Heart left ventricle (tissue), 16 donors: ENCODE measurements around the gene DOCK7. TPM values are rescaled to one million over a fixed set of nuclear protein-coding genes. Genes with fewer than 3 reads are reported as not detected.

Experiments used
- ATAC-seq, 4 donors: fragments of 200-7000 bp; cut with Tn5 transposase; one replicate each; pipeline ENCODE4 v1.9.1; 2020 to 2022; ENCODE audit warnings: moderate library complexity in 4 of 4, mild to moderate bottlenecking in 3 of 4, moderate number of reproducible peaks in 1 of 4
- DNase-seq, 5 donors: peaks; one replicate each; pipeline ENCODE4 v3.0.0-alpha.2; 2020
- H3K27ac ChIP-seq, 12 donors: fragments of 200-600 bp; sonication (generic) in 4 of 12; one replicate each; pipeline versions ENCODE4 v1.5.0 to v1.8.0; 2016 to 2022; ENCODE audit warnings: mild to moderate bottlenecking in 2 of 12
- H3K27me3 ChIP-seq, 9 donors: fragments of 200-600 bp; sonication (generic) in 2 of 9; one replicate each; pipeline versions ENCODE4 v1.5.1 to v1.8.0; 2016 to 2022; ENCODE audit warnings: mild to moderate bottlenecking in 3 of 9
- H3K36me3 ChIP-seq, 9 donors: fragments of 200-600 bp; sonication (generic) in 2 of 9; one replicate each; pipeline versions ENCODE4 v1.5.0 to v1.8.0; 2018 to 2022; ENCODE audit warnings: mild to moderate bottlenecking in 2 of 9
- H3K4me1 ChIP-seq, 12 donors: fragments of 200-600 bp; sonication (generic) in 4 of 12; one replicate each; pipeline versions ENCODE4 v1.5.0 to v1.8.0; 2016 to 2022; ENCODE audit warnings: mild to moderate bottlenecking in 3 of 12
- H3K4me3 ChIP-seq, 12 donors: fragments of 200-600 bp; sonication (generic) in 4 of 12; one replicate each; pipeline versions ENCODE4 v1.5.0 to v1.8.0; 2017 to 2022; ENCODE audit warnings: mild to moderate bottlenecking in 9 of 12, moderate library complexity in 4 of 12
- H3K9me3 ChIP-seq, 12 donors: fragments of 200-600 bp; sonication (generic) in 4 of 12; one replicate each; pipeline versions ENCODE4 v1.5.0 to v1.8.0; 2016 to 2022; ENCODE audit warnings: mild to moderate bottlenecking in 1 of 12
- POLR2A ChIP-seq, 2 donors: fragments of 450-650 bp; IDR thresholded peaks; one replicate each; pipeline ENCODE4 v1.6.1; 2017; ENCODE audit warnings: antibody characterized with exemption in 2 of 2, mild to moderate bottlenecking in 2 of 2, moderate library complexity in 2 of 2
- WGBS, 4 donors: extraction: QIAGEN DNeasy Blood & Tissue Kit in 2 of 4; methylation state at CpG; one replicate each; pipeline versions ENCODE4 v1.1.5 to v1.1.7; 2013 to 2018; 5-methylcytosine and 5-hydroxymethylcytosine counted together
- intact Hi-C, 10 donors: fragments of 100-400 bp; cut with DNase I; formaldehyde crosslinking; loops; one replicate each; pipeline versions ENCODE4 v1.11.1 to v1.14.2; 2022
- polyA plus RNA-seq, 2 donors: library from polyadenylated mRNA; stranded (reverse); fragments of 200-250 nt; gene quantifications; one replicate each; pipeline ENCODE4 v1.2.3, GENCODE V29; 2013
- total RNA-seq, 9 donors: library from RNA; depleted of rRNA in 2 of 9; stranded (reverse); fragments of >200 nt in 2 of 9; fragmentation: NEBNext Ultra II Directional in 3 of 9; extraction: Animal tissue kit (Norgen Biotek cat#: 25700) in 3 of 9; gene quantifications; one replicate each; pipeline versions ENCODE4 v1.1.0 to v1.2.4, GENCODE V29; 2016 to 2023
- TF ChIP-seq, protein P1 (sequence below), 12 donors: fragments of 200-600 bp; sonication (generic) in 4 of 12; IDR thresholded peaks; one replicate each; pipeline versions ENCODE4 v1.5.0 to v1.8.0; 2018 to 2022; ENCODE audit warnings: antibody characterized with exemption in 12 of 12, mild to moderate bottlenecking in 5 of 12
- donor health status: ischemic (EF 13 %, LVEDD 7.1; RV severe dilation, severe dysfunction).
- donor health status: healthy with polysubstance abuse.
- donor health status: DM: no; HTN: yes; CAD: no.
- donor health status: DM: no; HTN: no; CAD: no.
- donor health status: ischemic (EF 25% LVEDD 6.9; RV normal size, moderate dysfunction).
- donor health status: ischemic (EF 25% LVEDD 5.7; RV mildly dilated, moderate dysfunction).
- donor health status: healthy.
- donor health status: DM: yes; HTN: yes; CAD: no.
- donor health status: ischemic (EF 35%, LVEDD 5.7; RV mildly dilated, moderate dysfunction).
- donor health status: nonischemic (EF 11% LVEDD 7.7; RV severe dilation, severe dysfunction).
- donor health status: DM: yes; HTN: yes; CAD: no.
- donor health status: PGD.
- donor health status: ischemic (EF 29% LVEDD 5.4; RV normal size, mild dysfunction).
- donor health status: nonischemic (EF 23%, LVEDD 6.1; RV moderate dilation, normal function).

DOCK7 gene
- total and polyA plus RNA-seq, 11 donors, result 2.9 to 26.7 (median 11.6) TPM

DNA sequence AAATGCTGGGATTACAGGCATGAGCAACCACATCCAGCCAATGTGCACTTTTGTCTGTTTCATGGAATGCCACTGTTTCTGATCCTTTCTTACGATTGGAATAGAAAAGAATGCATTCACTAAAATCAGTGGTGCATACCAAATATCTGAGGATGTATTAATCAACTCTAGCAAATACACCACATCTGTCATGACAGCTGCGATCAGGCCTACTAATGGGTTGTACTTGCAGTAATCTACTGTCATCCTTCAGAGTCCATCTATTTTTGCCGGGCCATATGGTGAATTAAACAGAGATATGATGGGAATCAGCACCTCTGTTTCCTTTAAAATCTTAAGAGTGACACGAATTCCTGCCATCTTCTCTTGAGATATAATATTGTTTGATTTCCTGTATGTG is 259.8 kb downstream of the DOCK7 start:
- TF ChIP-seq, protein P1, sequence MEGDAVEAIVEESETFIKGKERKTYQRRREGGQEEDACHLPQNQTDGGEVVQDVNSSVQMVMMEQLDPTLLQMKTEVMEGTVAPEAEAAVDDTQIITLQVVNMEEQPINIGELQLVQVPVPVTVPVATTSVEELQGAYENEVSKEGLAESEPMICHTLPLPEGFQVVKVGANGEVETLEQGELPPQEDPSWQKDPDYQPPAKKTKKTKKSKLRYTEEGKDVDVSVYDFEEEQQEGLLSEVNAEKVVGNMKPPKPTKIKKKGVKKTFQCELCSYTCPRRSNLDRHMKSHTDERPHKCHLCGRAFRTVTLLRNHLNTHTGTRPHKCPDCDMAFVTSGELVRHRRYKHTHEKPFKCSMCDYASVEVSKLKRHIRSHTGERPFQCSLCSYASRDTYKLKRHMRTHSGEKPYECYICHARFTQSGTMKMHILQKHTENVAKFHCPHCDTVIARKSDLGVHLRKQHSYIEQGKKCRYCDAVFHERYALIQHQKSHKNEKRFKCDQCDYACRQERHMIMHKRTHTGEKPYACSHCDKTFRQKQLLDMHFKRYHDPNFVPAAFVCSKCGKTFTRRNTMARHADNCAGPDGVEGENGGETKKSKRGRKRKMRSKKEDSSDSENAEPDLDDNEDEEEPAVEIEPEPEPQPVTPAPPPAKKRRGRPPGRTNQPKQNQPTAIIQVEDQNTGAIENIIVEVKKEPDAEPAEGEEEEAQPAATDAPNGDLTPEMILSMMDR (IDR thresholded peaks at IDR 0.05), result no peak
- no peak for TF ChIP-seq POLR2A (IDR thresholded peaks at IDR 0.05)
- 74 to 78% (median 76%) methylated on average over 4 of the region's 4 CpGs for WGBS, 4 donors
- no peaks in the 10 kb centered on the region for H3K36me3 ChIP-seq

DNA sequence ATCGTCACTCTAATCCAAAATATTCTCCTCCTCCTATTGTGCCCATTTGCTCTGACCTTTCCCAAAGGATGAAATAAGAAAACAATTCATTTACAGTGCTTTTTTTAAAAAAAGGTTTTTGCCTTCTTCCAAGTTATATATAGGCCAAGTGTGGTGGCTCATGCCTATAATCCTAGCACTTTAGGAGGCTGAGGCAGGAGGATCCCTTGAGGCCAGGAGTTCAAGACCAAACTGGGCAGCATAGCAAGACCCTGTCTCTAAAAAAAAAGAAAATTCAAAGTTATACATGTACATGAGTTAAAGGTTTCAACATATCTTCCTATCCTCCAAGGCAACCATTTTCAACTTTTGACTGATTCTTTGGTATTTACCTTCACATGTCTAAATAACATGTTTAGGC is 261.4 kb downstream of the DOCK7 start:
- no peak for DNase-seq
- ATAC-seq, result no peak
- no peak overlapping the region for H3K4me3 ChIP-seq
- H3K9me3 ChIP-seq, result no peaks in the 10 kb centered on the region
- H3K27me3 ChIP-seq, result no peaks in the 10 kb centered on the region
- TF ChIP-seq POLR2A (IDR thresholded peaks at IDR 0.05), result no peak
- TF ChIP-seq, protein P1 (IDR thresholded peaks at IDR 0.05), result no peak
- intact Hi-C loops, result no loop called here
- 69 to 77% (median 70%) methylated on average over 1 of the region's 1 CpG for WGBS, 4 donors
- peak overlapping the region in 1 of 12 donors; percentile 20 for H3K27ac ChIP-seq
- H3K4me1 ChIP-seq, result peaks cover 0 to 5% (median 0%) of the 10 kb centered on the region in 12 donors
- H3K36me3 ChIP-seq, result no peaks in the 10 kb centered on the region

More for the DNA sequence above, 259.8 kb downstream of the DOCK7 start:
- H3K4me3 ChIP-seq, result no peak overlapping the region
- intact Hi-C loops, result no loop called here
- DNase-seq (no peak), ATAC-seq (no peak)
- H3K4me1 ChIP-seq, result peaks cover 0 to 5% (median 0%) of the 10 kb centered on the region in 12 donors
- H3K27me3 ChIP-seq, result no peaks in the 10 kb centered on the region
- no peaks in the 10 kb centered on the region for H3K9me3 ChIP-seq
- H3K27ac ChIP-seq, result no peak overlapping the region

DNA sequence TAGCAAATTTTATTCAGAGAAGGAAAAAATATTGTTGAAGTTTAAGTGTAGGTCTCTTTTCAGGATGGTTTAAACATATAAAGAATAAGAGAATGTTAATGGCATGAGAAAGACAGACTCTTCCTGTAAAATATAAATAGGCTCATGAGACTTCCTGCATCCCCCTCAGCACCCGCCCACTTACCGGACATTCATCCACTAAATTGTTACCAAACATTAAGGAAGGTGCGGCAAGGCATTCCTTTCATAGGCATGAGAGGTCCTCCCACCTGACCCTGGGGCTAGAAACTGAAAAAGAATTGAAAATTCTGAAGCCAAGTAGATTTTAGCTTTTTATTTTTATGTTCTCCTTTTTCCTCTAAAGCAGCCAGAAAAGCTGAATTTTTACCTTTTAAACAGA is 261.9 kb downstream of the DOCK7 start:
- Histone ChIP-seq H3K9me3 (no peaks in the 10 kb centered on the region), H3K27me3 (no peaks in the 10 kb centered on the region), H3K4me3 (no peak overlapping the region), H3K4me1 (peaks cover 0 to 5% (median 0%) of the 10 kb centered on the region in 12 donors), H3K27ac (peak overlapping the region in 1 of 12 donors; percentile 20), H3K36me3 (no peaks in the 10 kb centered on the region)
- TF ChIP-seq POLR2A (IDR thresholded peaks at IDR 0.05), result no peak
- TF ChIP-seq, protein P1 (IDR thresholded peaks at IDR 0.05), result no peak
- no peak for ATAC-seq
- DNase-seq, result no peak
- 34 to 42% (median 38%) methylated on average over 3 of the region's 3 CpGs for WGBS, 4 donors
- intact Hi-C loops, result no loop called here

DNA sequence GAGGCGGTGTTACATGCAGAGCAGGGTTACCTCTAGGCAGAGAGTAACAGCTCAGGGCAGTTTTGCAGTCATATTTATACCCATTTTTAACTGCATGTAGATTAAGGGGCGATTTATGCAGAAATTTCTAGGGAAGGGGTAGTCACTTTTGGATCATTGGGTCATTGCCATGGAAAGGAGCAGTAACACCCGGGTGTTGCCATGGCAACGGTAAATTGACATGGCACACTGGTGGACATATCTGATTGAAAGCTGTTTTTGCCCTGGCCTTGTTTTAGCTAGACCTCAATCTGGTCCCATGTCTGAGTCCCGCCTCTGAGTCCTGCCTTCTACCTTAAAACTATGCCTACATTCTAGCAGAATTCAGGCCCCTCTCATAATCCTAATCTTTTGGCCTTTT is 263.1 kb downstream of the DOCK7 start:
- WGBS, 4 donors, result 76 to 87% (median 82%) methylated on average over 5 of the region's 5 CpGs
- no peak overlapping the region for H3K27ac ChIP-seq
- peaks cover 0 to 5% (median 0%) of the 10 kb centered on the region in 12 donors for H3K4me1 ChIP-seq
- no peak overlapping the region for H3K4me3 ChIP-seq
- H3K27me3 ChIP-seq, result no peaks in the 10 kb centered on the region
- H3K9me3 ChIP-seq, result no peaks in the 10 kb centered on the region
- intact Hi-C loops, result no loop called here
- H3K36me3 ChIP-seq, result no peaks in the 10 kb centered on the region
- DNase-seq (no peak), ATAC-seq (no peak)
- TF ChIP-seq, protein P1 (IDR thresholded peaks at IDR 0.05), result no peak
- TF ChIP-seq POLR2A (IDR thresholded peaks at IDR 0.05), result no peak
